HCT116 (cell line): ENCODE data around the gene PEX10. TPM values are rescaled to one million over a fixed set of nuclear protein-coding genes. Genes with fewer than 3 reads are reported as not detected.

Source experiments
- ATAC-seq: fragments of 200-7000 bp; cut with Tn5 transposase; 2 replicates; pipeline ENCODE4 v1.9.1; 2020; ENCODE audit warnings: mild to moderate bottlenecking, moderate library complexity
- BruUV-seq: library from RNA; stranded (reverse); fragments of 400-500 nt; replicated peaks from 2 replicates; lab custom pipeline; 2021; lab: Mats Ljungman, UMichigan
- CTCF ChIA-PET: fragments of 300-600 bp; sonication (Branson Sonifier 250); formaldehyde crosslinking; loops from one replicate; lab custom pipeline; 2021; ENCODE audit warnings: antibody characterized with exemption; lab: Charles Lee
- POLR2A ChIA-PET: fragments of 300-600, 350-600 bp; sonication (Branson Sonifier 250); formaldehyde crosslinking; loops from one replicate; lab custom pipeline; 2021; ENCODE audit warnings: antibody characterized with exemption; lab: Charles Lee
- RAD21 ChIA-PET, 2 experiments: fragments of 300-600 bp; sonication (Branson Sonifier 250); formaldehyde crosslinking; loops; one replicate each; lab custom pipeline; 2023; ENCODE audit warnings: low total read pairs in 2 of 2; ENCODE audit not compliant: uncharacterized antibody in 2 of 2, unreplicated experiment in 2 of 2, low non-redundant PET in 1 of 2; lab: Charles Lee
- DNase-seq: peaks from one replicate; pipeline ENCODE4 v3.0.0-alpha.2; 2010; ENCODE audit warnings: low read depth, low spot score
- H2AFZ ChIP-seq: fragments of 200-600 bp; shearing (Covaris generic), sonication (generic); 2 replicates; pipeline ENCODE4 v1.6.1; 2017; ENCODE audit warnings: low read depth, mixed run types, mixed read lengths, antibody characterized with exemption, low read length; ENCODE audit not compliant: poor library complexity, severe bottlenecking
- H3K27ac ChIP-seq: 2 replicates; pipeline ENCODE4 v1.5.1; 2012; ENCODE audit warnings: low read depth, low read length
- H3K27me3 ChIP-seq: fragments of 200-600 bp; sonication (generic); 2 replicates; pipeline ENCODE4 v1.6.1; 2016; ENCODE audit warnings: mixed run types, low read length, mixed read lengths; ENCODE audit not compliant: insufficient read depth
- H3K36me3 ChIP-seq, 2 experiments: fragments of 200-500 bp in 1 of 2; fragments of 200-600 bp in 1 of 2; sonication (Bioruptor generic) in 1 of 2; sonication (generic) in 1 of 2; 2 replicates each; pipeline versions ENCODE4 v1.5.1 to v1.6.1; 2014 to 2016; ENCODE audit warnings: low read length in 2 of 2, inconsistent platforms in 1 of 2, mixed read lengths in 1 of 2, mixed run types in 1 of 2; ENCODE audit not compliant: insufficient read depth in 2 of 2, control insufficient read depth in 1 of 2
- H3K4me1 ChIP-seq, 2 experiments: fragments of 200-600 bp in 1 of 2; sonication (generic) in 1 of 2; 2 replicates each; pipeline versions ENCODE4 v1.5.1 to v1.6.1; 2012 to 2017; ENCODE audit warnings: low read length in 2 of 2, inconsistent platforms in 1 of 2, mild to moderate bottlenecking in 1 of 2, mixed read lengths in 1 of 2, mixed run types in 1 of 2, moderate library complexity in 1 of 2; ENCODE audit not compliant: insufficient read depth in 2 of 2, control insufficient read depth in 1 of 2
- H3K4me2 ChIP-seq: fragments of 200-600 bp; sonication (generic); 2 replicates; pipeline ENCODE4 v1.6.1; 2017; ENCODE audit warnings: mixed run types, low read length, mixed read lengths
- H3K4me3 ChIP-seq, 2 experiments: fragments of 200-600 bp in 1 of 2; sonication (generic) in 1 of 2; replicated peaks in 1 of 2; 2 replicates each; pipeline ENCODE4 v1.5.1; 2011 to 2016; ENCODE audit warnings: low read length in 2 of 2, control low read depth in 1 of 2, low read depth in 1 of 2, mild to moderate bottlenecking in 1 of 2, mixed read lengths in 1 of 2, mixed run types in 1 of 2
- H3K79me2 ChIP-seq: fragments of 200-600 bp; sonication (generic); 2 replicates; pipeline ENCODE4 v1.6.1; 2017; ENCODE audit warnings: mild to moderate bottlenecking, mixed run types, low read length, moderate library complexity, mixed read lengths; ENCODE audit not compliant: insufficient read depth
- H3K9ac ChIP-seq: fragments of 200-600 bp; sonication (generic); 2 replicates; pipeline ENCODE4 v1.6.1; 2016; ENCODE audit warnings: low read length, mixed read lengths
- H3K9me2 ChIP-seq: fragments of 200-600 bp; sonication (generic), shearing (Covaris generic); 2 replicates; pipeline ENCODE4 v1.6.1; 2017; ENCODE audit warnings: mixed run types, mild to moderate bottlenecking, moderate library complexity; ENCODE audit not compliant: insufficient read depth
- H3K9me3 ChIP-seq, 2 experiments: fragments of 200-500 bp in 1 of 2; fragments of 200-600 bp in 1 of 2; sonication (Bioruptor generic) in 1 of 2; sonication (generic) in 1 of 2; 2 replicates each; pipeline ENCODE4 v1.6.1; 2014 to 2017; ENCODE audit warnings: low read length in 2 of 2, mixed read lengths in 2 of 2, inconsistent platforms in 1 of 2, low read depth in 1 of 2, mild to moderate bottlenecking in 1 of 2, mixed run types in 1 of 2, moderate library complexity in 1 of 2; ENCODE audit not compliant: control insufficient read depth in 1 of 2, insufficient read depth in 1 of 2
- H4K20me1 ChIP-seq: fragments of 200-600 bp; sonication (generic), shearing (Covaris generic); 2 replicates; pipeline ENCODE4 v1.6.1; 2017; ENCODE audit warnings: mixed run types, mild to moderate bottlenecking, moderate library complexity; ENCODE audit not compliant: insufficient read depth
- ATF3 ChIP-seq: IDR thresholded peaks from 2 replicates; pipeline ENCODE4 v1.6.1; 2012
- CEBPB ChIP-seq: IDR thresholded peaks from 2 replicates; pipeline ENCODE4 v1.6.1; 2012; ENCODE audit warnings: low read depth
- CTCF ChIP-seq, 3 experiments: fragments of 200-600 bp in 1 of 3; sonication (generic) in 1 of 3; IDR thresholded peaks in 2 of 3; conservative IDR thresholded peaks in 1 of 3; 2 replicates each; pipeline ENCODE4 v1.5.1; 2012 to 2017; ENCODE audit warnings: low read depth in 2 of 3, low read length in 2 of 3, antibody characterized with exemption in 1 of 3, borderline replicate concordance in 1 of 3, control low read depth in 1 of 3, mild to moderate bottlenecking in 1 of 3, mixed read lengths in 1 of 3, mixed run types in 1 of 3, moderate library complexity in 1 of 3; ENCODE audit not compliant: insufficient read depth in 1 of 3
- EGR1 ChIP-seq: IDR thresholded peaks from 2 replicates; pipeline ENCODE4 v1.6.1; 2012; ENCODE audit warnings: low read depth
- EZH2 ChIP-seq: fragments of 200-600 bp; sonication (generic); IDR thresholded peaks from 2 replicates; pipeline ENCODE4 v1.6.1; 2017; ENCODE audit warnings: antibody characterized with exemption, mixed run types
- MAX ChIP-seq: IDR thresholded peaks from 2 replicates; pipeline ENCODE4 v1.6.1; 2012
- POLR2A ChIP-seq: IDR thresholded peaks from 2 replicates; pipeline ENCODE4 v1.7.0; 2011; ENCODE audit warnings: borderline replicate concordance; ENCODE audit not compliant: insufficient read depth, insufficient read length; ENCODE audit errors: extremely low read depth
- POLR2AphosphoS5 ChIP-seq: IDR thresholded peaks from 2 replicates; pipeline ENCODE4 v1.6.1; 2011; ENCODE audit warnings: mild to moderate bottlenecking, low read depth, low read length, moderate library complexity
- REST ChIP-seq: IDR thresholded peaks from 2 replicates; pipeline ENCODE4 v1.6.1; 2012; ENCODE audit warnings: low read depth
- SIN3A ChIP-seq: IDR thresholded peaks from 2 replicates; pipeline ENCODE4 v1.6.1; 2012; ENCODE audit warnings: low read depth
- YY1 ChIP-seq: IDR thresholded peaks from 2 replicates; pipeline ENCODE4 v1.6.1; 2011; ENCODE audit warnings: low read length, low read depth, moderate library complexity, mild to moderate bottlenecking; ENCODE audit not compliant: insufficient replicate concordance; ENCODE audit errors: extremely low read depth
- ZBTB33 ChIP-seq: IDR thresholded peaks from 2 replicates; pipeline ENCODE4 v1.6.1; 2011; ENCODE audit warnings: mild to moderate bottlenecking, low read length, moderate library complexity; ENCODE audit not compliant: insufficient replicate concordance; ENCODE audit errors: extremely low read depth
- ZNF274 ChIP-seq: fragments of 200-500 bp; sonication (Bioruptor generic); IDR thresholded peaks from 2 replicates; pipeline ENCODE4 v1.6.1; 2014; ENCODE audit warnings: mild to moderate bottlenecking, low read depth, low read length, inconsistent platforms
- intact Hi-C: fragments of 100-400 bp; cut with micrococcal nuclease; formaldehyde crosslinking; loops from 2 replicates; pipeline ENCODE4 v1.10.0; 2022
- total RNA-seq: library from RNA; stranded (reverse); gene quantifications from one replicate; pipeline ENCODE4 v1.2.1, GENCODE V29; 2021; ENCODE audit not compliant: unreplicated experiment

PEX10 gene
- total RNA-seq, 1 experiment from 2014 or later = 27.9 TPM

- TF ChIP-seq CTCF (IDR thresholded peaks at IDR 0.05 in 2 of 3, conservative IDR thresholded peaks at IDR 0.05 in 1 of 3; ENCODE audit: borderline replicate concordance in 1 of 3, insufficient read depth in 1 of 3, low read depth in 2 of 3, low read length in 2 of 3) = no peak
- no peak for TF ChIP-seq EGR1
- TF ChIP-seq YY1 = no peak
- TF ChIP-seq POLR2AphosphoS5 = no peak
- TF ChIP-seq ATF3 = no peak
- no peak for TF ChIP-seq POLR2A
- TF ChIP-seq SIN3A = no peak
Observed at GRCh38 chr1:2389644-2390043, 22.7 kb downstream of the PEX10 start (continued).

- intact Hi-C loops = no loop called here
- POLR2A ChIA-PET = no interaction called here
- no peaks in the 10 kb centered on the region for H3K27me3 ChIP-seq
- no peaks in the 10 kb centered on the region for H3K9me2 ChIP-seq
- RAD21 ChIA-PET = no interaction called here
- peaks cover 5 to 6% of the 10 kb centered on the region in 2 experiments for H3K36me3 ChIP-seq
- CTCF ChIA-PET = no interaction called here
- H3K79me2 ChIP-seq = peaks cover 35% of the 10 kb centered on the region
- ATAC-seq (no peak), DNase-seq (no peak)
- H4K20me1 ChIP-seq = 0 out of 2 replicates have a peak, but pooled peaks cover 2% of the 10 kb centered on the region
- no TSS peak for BruUV-seq
- no peak overlapping the region for H3K4me2 ChIP-seq
- peaks cover 15 to 20% of the 10 kb centered on the region in 2 experiments for H3K4me1 ChIP-seq
- H2AFZ ChIP-seq = no peak overlapping the region
- no peak overlapping the region for H3K4me3 ChIP-seq
- H3K9me3 ChIP-seq = no peaks in the 10 kb centered on the region
- no peak overlapping the region for H3K27ac ChIP-seq
- no peak overlapping the region for H3K9ac ChIP-seq
- no peak for TF ChIP-seq ZBTB33
- no peak for TF ChIP-seq MAX
- TF ChIP-seq REST = no peak
- TF ChIP-seq EGR1 = no peak
- no peak for TF ChIP-seq POLR2A
- no peak for TF ChIP-seq SIN3A
- no peak for TF ChIP-seq ATF3
- TF ChIP-seq ZNF274 = no peak
- no peak for TF ChIP-seq CEBPB
- TF ChIP-seq EZH2 = no peak
Observed at GRCh38 chr1:2388004-2388913, 24.1 kb downstream of the PEX10 start.
